Esophagus muscularis mucosa (tissue), 4 donors: ENCODE measurements around the gene SLC10A7. TPM values are rescaled to one million over a fixed set of nuclear protein-coding genes. Genes with fewer than 3 reads are reported as not detected.

Experiments used
- DNase-seq: peaks from one replicate; pipeline ENCODE4 v3.0.0-alpha.2; 2017; ENCODE audit errors: extremely low spot score
- H3K27ac ChIP-seq, 4 donors: fragments of 200-600 bp; sonication (generic); replicated peaks in 1 of 4; 1 replicate in 3 of 4; 2 replicates in 1 of 4; pipeline ENCODE4 v1.5.1; 2016 to 2019; ENCODE audit warnings: mild to moderate bottlenecking in 1 of 4
- H3K27me3 ChIP-seq, 4 donors: fragments of 200-600 bp; sonication (generic); one replicate each; pipeline versions ENCODE4 v1.5.1 to v1.6.0; 2016 to 2019
- H3K36me3 ChIP-seq, 4 donors: fragments of 200-600 bp; sonication (generic); one replicate each; pipeline ENCODE4 v1.5.1; 2016 to 2019
- H3K4me1 ChIP-seq, 4 donors: fragments of 200-600 bp; sonication (generic); one replicate each; pipeline ENCODE4 v1.5.1; 2016 to 2019
- H3K4me3 ChIP-seq, 4 donors: fragments of 200-600 bp; sonication (generic); 1 replicate in 2 of 4; 2 replicates in 2 of 4; pipeline ENCODE4 v1.5.1; 2016 to 2019; ENCODE audit warnings: mild to moderate bottlenecking in 4 of 4, moderate library complexity in 1 of 4
- H3K9me3 ChIP-seq, 4 donors: fragments of 200-600 bp; sonication (generic); 1 replicate in 3 of 4; 2 replicates in 1 of 4; pipeline ENCODE4 v1.5.1; 2016 to 2019
- EP300 ChIP-seq: sonication (generic); formaldehyde crosslinking; IDR thresholded peaks from one replicate; pipeline ENCODE4 v1.6.1; 2017; ENCODE audit warnings: antibody characterized with exemption
- POLR2A ChIP-seq: fragments of 450-650 bp; IDR thresholded peaks from one replicate; pipeline ENCODE4 v1.6.1; 2017; ENCODE audit warnings: antibody characterized with exemption, moderate library complexity, mild to moderate bottlenecking, low read depth
- POLR2AphosphoS5 ChIP-seq, 2 donors: sonication (generic); formaldehyde crosslinking; IDR thresholded peaks; one replicate each; pipeline ENCODE4 v1.6.1; 2017; ENCODE audit warnings: antibody characterized with exemption in 2 of 2
- WGBS: methylation state at CpG from one replicate; pipeline ENCODE4 v1.1.5; 2018; 5-methylcytosine and 5-hydroxymethylcytosine counted together
- intact Hi-C: fragments of 100-400 bp; cut with DNase I; formaldehyde crosslinking; loops from one replicate; pipeline ENCODE4 v1.15.1; 2023
- total RNA-seq, 4 donors: library from RNA; depleted of rRNA; stranded (reverse); fragments of >200 nt; gene quantifications; one replicate each; pipeline versions ENCODE4 v1.1.0 to v1.2.1, GENCODE V29; 2016
- TF ChIP-seq, protein P1 (sequence below), 3 experiments: fragments of 200-600 bp in 2 of 3; fragments of 450-650 bp in 1 of 3; sonication (generic) in 2 of 3; IDR thresholded peaks; one replicate each; pipeline ENCODE4 v1.5.1; 2017 to 2019; ENCODE audit warnings: antibody characterized with exemption in 3 of 3, mild to moderate bottlenecking in 2 of 3, moderate library complexity in 1 of 3

Gene SLC10A7
- total RNA-seq = 1 to 10 TPM; 3.3 to 6.2 (median 5.7) TPM

DNA sequence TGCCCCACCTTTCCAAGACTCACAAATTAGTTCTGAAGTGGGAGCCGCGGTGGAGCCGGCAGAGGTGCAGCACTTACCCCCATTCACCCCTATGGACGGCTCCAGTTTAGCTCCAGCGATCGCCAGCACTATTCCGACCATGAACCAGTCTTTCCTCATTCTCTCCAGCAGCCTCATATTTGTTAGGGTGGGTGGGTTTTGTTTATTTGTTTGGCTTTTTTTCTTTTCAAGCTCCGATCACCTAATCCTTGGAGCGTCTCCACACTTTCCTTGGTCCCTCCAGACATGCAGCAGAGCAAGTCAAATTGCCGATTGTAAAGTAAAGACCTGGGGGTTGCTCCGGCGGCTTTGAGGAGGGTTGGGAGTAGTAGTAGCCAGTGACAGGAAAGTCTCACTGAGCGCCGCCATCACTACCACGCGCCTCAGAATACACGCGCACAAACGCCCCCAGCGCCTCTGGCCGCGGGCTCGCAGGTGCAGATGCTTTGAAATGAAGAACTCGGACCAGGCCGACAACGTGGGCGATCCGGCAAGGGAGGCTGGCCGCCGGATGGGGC lies at the start of gene SLC10A7:
Gene SLC10A7, minus strand, starts transcription at position 400 of the 557 bp plus-strand sequence. Its CDS starts 223 bp downstream, at position 177.
- no peaks in the 10 kb centered on the region for H3K27me3 ChIP-seq
- H3K9me3 ChIP-seq = no peaks in the 10 kb centered on the region
- no peak for DNase-seq
- peaks cover 0 to 27% (median 24%) of the 10 kb centered on the region in 4 donors for H3K4me1 ChIP-seq
- 0% methylated on average over 20 of the region's 30 CpGs for WGBS
- H3K36me3 ChIP-seq = no peaks in the 10 kb centered on the region
- H3K27ac ChIP-seq = peak within 1 kb of the TSS; percentile 77 to 84 (median 82)
- intact Hi-C loops = loop anchor here (10.0 kb wide), 1 partner anchor 587 kb away; the partner anchor contains the start of gene ZNF827
- TF ChIP-seq POLR2A (no peak), POLR2AphosphoS5 (IDR thresholded peaks at IDR 0.05) (peak in 1 of 2 donors; percentile 3)
- TF ChIP-seq, protein P1, sequence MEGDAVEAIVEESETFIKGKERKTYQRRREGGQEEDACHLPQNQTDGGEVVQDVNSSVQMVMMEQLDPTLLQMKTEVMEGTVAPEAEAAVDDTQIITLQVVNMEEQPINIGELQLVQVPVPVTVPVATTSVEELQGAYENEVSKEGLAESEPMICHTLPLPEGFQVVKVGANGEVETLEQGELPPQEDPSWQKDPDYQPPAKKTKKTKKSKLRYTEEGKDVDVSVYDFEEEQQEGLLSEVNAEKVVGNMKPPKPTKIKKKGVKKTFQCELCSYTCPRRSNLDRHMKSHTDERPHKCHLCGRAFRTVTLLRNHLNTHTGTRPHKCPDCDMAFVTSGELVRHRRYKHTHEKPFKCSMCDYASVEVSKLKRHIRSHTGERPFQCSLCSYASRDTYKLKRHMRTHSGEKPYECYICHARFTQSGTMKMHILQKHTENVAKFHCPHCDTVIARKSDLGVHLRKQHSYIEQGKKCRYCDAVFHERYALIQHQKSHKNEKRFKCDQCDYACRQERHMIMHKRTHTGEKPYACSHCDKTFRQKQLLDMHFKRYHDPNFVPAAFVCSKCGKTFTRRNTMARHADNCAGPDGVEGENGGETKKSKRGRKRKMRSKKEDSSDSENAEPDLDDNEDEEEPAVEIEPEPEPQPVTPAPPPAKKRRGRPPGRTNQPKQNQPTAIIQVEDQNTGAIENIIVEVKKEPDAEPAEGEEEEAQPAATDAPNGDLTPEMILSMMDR (IDR thresholded peaks at IDR 0.05) = no peak
- peak within 1 kb of the TSS; percentile 74 to 94 (median 82) for H3K4me3 ChIP-seq

- H3K36me3 ChIP-seq = no peaks in the 10 kb centered on the region
Measured at GRCh38 chr4:146567396-146567795, 45.7 kb upstream of the SLC10A7 start.

DNA sequence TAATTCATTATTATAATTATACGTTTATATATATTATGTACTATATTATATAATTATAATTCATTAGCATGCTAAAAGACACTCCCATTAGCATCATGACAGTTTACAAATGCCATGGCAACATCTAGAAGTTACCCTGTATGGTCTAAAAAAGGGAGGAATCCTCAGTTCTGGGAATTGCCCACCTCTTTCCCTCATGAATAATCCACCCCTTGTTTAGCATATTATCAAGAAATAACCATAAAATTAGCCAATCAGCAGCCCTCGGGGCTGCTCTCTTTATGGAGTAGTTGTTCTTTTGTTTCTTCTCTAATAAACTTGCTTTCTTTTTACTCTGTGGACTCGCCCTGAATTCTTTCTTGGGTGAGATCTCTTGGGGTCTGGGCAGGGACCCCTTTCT lies 42.8 kb upstream of the SLC10A7 start:
- no peak for DNase-seq
- Histone ChIP-seq H3K27ac (no peak overlapping the region), H3K9me3 (no peaks in the 10 kb centered on the region), H3K4me1 (no peaks in the 10 kb centered on the region), H3K36me3 (no peaks in the 10 kb centered on the region), H3K4me3 (no peak overlapping the region), H3K27me3 (no peaks in the 10 kb centered on the region)
- TF ChIP-seq EP300 (no peak), POLR2A (no peak), POLR2AphosphoS5 (IDR thresholded peaks at IDR 0.05) (no peak)
- TF ChIP-seq, protein P1 (IDR thresholded peaks at IDR 0.05) = no peak
- WGBS = 74% methylated on average over 3 of the region's 3 CpGs
- intact Hi-C loops = no loop called here

More at GRCh38 chr4:146567396-146567795, 45.7 kb upstream of the SLC10A7 start:
- Histone ChIP-seq H3K27me3 (no peaks in the 10 kb centered on the region), H3K27ac (no peak overlapping the region), H3K4me1 (no peaks in the 10 kb centered on the region), H3K4me3 (no peak overlapping the region), H3K9me3 (no peaks in the 10 kb centered on the region)
- 39% methylated on average over 2 of the region's 2 CpGs for WGBS
- DNase-seq = no peak
- TF ChIP-seq POLR2AphosphoS5 (IDR thresholded peaks at IDR 0.05) (no peak), POLR2A (no peak), EP300 (no peak)
- TF ChIP-seq, protein P1 (IDR thresholded peaks at IDR 0.05) = no peak
- intact Hi-C loops = no loop called here

DNA sequence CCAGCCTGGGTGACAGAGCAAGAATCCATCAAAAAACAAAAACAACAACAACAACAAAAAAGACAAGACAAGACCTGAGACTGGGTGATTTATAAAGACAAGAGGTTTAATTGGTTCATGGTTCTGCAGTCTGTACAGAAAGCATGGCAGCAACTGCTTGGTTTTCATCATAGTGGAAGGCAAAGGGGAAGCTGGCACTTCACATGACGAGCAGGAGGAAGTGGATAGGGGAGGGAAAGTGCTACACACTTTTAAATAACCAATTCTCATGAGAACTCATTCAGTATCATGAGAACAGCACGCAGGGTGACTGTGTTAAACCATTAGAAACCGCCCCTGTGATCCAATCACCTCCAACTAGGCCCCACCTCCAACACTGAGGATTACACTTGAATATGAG lies 28.4 kb upstream of the SLC10A7 start:
- DNase-seq = no peak
- 78% methylated on average over 3 of the region's 3 CpGs for WGBS
- no peak for TF ChIP-seq POLR2AphosphoS5 (IDR thresholded peaks at IDR 0.05)
- no peak for TF ChIP-seq POLR2A
- H3K9me3 ChIP-seq = no peaks in the 10 kb centered on the region
- no peaks in the 10 kb centered on the region for H3K4me1 ChIP-seq
- no peak overlapping the region for H3K4me3 ChIP-seq
- no peaks in the 10 kb centered on the region for H3K36me3 ChIP-seq
- H3K27ac ChIP-seq = no peak overlapping the region
- intact Hi-C loops = no loop called here
- no peaks in the 10 kb centered on the region for H3K27me3 ChIP-seq

DNA sequence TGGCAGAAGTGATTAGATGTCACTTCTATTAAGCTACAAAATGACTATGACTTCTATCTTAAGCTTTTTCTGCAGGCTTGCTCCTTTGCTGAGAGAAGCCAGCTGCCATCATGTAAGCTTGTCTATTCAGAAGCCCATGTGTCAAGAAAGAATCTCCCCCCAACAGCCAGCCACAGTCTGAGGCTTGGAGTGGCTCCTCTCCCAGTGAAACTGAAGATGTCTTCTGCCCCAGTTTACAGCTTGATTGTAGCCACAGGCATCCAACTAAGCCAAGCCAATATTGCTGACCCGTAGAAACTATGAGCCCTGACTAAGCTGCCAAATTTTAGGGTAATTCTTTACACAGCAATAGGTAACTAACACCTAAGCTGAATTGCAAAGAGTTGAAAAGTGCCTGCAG lies 26.7 kb upstream of the SLC10A7 start:
- Histone ChIP-seq H3K27me3 (no peaks in the 10 kb centered on the region), H3K27ac (no peak overlapping the region), H3K36me3 (no peaks in the 10 kb centered on the region), H3K4me1 (no peaks in the 10 kb centered on the region), H3K9me3 (peaks cover 0 to 8% (median 2%) of the 10 kb centered on the region in 4 donors), H3K4me3 (no peak overlapping the region)
- no peak for DNase-seq
- TF ChIP-seq POLR2A = no peak
- no peak for TF ChIP-seq EP300
- no peak for TF ChIP-seq POLR2AphosphoS5 (IDR thresholded peaks at IDR 0.05)
- TF ChIP-seq, protein P1 (IDR thresholded peaks at IDR 0.05) = no peak
- intact Hi-C loops = no loop called here
- 73% methylated on average over 1 of the region's 1 CpG for WGBS
